ENCODE measurements around the gene FGGY.

DNA sequence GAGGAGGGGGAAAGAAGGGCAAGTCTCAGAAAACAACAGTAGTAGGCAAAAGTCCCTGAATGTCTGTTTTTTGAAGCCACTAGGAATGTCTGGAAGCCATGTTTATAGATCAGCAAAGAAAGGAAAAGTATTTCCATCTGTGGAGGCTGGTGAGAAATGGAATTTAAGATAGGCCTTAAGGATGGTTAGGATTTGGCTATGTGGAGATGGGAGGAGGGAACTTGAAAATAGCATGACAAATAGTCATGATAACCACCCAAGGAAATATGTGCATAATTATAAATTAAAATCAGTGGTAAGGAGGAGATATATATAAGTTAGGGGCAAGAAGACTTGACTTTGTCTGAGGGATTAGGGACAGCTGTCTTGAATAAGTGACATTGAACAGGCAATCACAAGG, 33.8 kb upstream of the FGGY start:
- TF ChIP-seq, protein P1, sequence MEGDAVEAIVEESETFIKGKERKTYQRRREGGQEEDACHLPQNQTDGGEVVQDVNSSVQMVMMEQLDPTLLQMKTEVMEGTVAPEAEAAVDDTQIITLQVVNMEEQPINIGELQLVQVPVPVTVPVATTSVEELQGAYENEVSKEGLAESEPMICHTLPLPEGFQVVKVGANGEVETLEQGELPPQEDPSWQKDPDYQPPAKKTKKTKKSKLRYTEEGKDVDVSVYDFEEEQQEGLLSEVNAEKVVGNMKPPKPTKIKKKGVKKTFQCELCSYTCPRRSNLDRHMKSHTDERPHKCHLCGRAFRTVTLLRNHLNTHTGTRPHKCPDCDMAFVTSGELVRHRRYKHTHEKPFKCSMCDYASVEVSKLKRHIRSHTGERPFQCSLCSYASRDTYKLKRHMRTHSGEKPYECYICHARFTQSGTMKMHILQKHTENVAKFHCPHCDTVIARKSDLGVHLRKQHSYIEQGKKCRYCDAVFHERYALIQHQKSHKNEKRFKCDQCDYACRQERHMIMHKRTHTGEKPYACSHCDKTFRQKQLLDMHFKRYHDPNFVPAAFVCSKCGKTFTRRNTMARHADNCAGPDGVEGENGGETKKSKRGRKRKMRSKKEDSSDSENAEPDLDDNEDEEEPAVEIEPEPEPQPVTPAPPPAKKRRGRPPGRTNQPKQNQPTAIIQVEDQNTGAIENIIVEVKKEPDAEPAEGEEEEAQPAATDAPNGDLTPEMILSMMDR (IDR thresholded peaks at IDR 0.05) = no peak
- TF ChIP-seq EZH2phosphoT487 (IDR thresholded peaks at IDR 0.05) = no peak

Data from neural progenitor cell (in vitro differentiated cells).